Gastroesophageal sphincter (tissue), 4 donors: ENCODE results near the gene FRMD3. TPM values are rescaled to one million over a fixed set of nuclear protein-coding genes. Genes with fewer than 3 reads are reported as not detected.
"Not testable (repeated sequence)": the region's sequence is repeated elsewhere in the genome, so short reads cannot be mapped to it uniquely, and the experiment has no call there.

Source experiments
- ATAC-seq: fragments of 150-250 bp; one replicate; pipeline ENCODE4 v1.9.1; 2016; ENCODE audit warnings: mild to moderate bottlenecking, moderate library complexity
- H3K27ac ChIP-seq, 4 donors: fragments of 200-600 bp; sonication (generic) in 3 of 4; 1 replicate in 3 of 4; 2 replicates in 1 of 4; pipeline ENCODE4 v1.5.1; 2016 to 2019
- H3K27me3 ChIP-seq: fragments of 200-600 bp; sonication (generic); one replicate; pipeline ENCODE4 v1.5.1; 2019
- H3K36me3 ChIP-seq, 2 donors: fragments of 200-600 bp; sonication (generic); one replicate each; pipeline ENCODE4 v1.5.1; 2019; ENCODE audit warnings: control low read depth in 1 of 2
- H3K4me1 ChIP-seq, 3 donors: fragments of 200-600 bp; sonication (generic); 1 replicate in 2 of 3; 2 replicates in 1 of 3; pipeline ENCODE4 v1.5.1; 2016 to 2019; ENCODE audit warnings: control low read depth in 2 of 3
- H3K4me3 ChIP-seq, 2 donors: fragments of 200-600 bp; sonication (generic); one replicate each; pipeline ENCODE4 v1.5.1; 2019; ENCODE audit warnings: mild to moderate bottlenecking in 1 of 2, moderate library complexity in 1 of 2
- H3K9me3 ChIP-seq, 3 donors: fragments of 200-600 bp; sonication (generic); one replicate each; pipeline ENCODE4 v1.5.1; 2017 to 2019; ENCODE audit warnings: control low read depth in 2 of 3
- CTCF ChIP-seq, 4 experiments: fragments of 200-600 bp in 2 of 4; fragments of 450-650 bp in 2 of 4; sonication (generic) in 1 of 4; IDR thresholded peaks; one replicate each; pipeline ENCODE4 v1.5.1; 2017 to 2019; ENCODE audit warnings: antibody characterized with exemption in 4 of 4, mild to moderate bottlenecking in 2 of 4, moderate library complexity in 2 of 4
- EP300 ChIP-seq: sonication (generic); formaldehyde crosslinking; IDR thresholded peaks from one replicate; pipeline ENCODE4 v1.6.1; 2017; ENCODE audit warnings: antibody characterized with exemption, mild to moderate bottlenecking
- POLR2A ChIP-seq, 2 donors: fragments of 450-650 bp; IDR thresholded peaks; one replicate each; pipeline ENCODE4 v1.6.1; 2017; ENCODE audit warnings: antibody characterized with exemption in 2 of 2, mild to moderate bottlenecking in 2 of 2, moderate library complexity in 1 of 2
- POLR2AphosphoS5 ChIP-seq: sonication (generic); formaldehyde crosslinking; IDR thresholded peaks from one replicate; pipeline ENCODE4 v1.6.1; 2017; ENCODE audit warnings: antibody characterized with exemption
- WGBS, 2 donors: methylation state at CpG; one replicate each; pipeline ENCODE4 v1.1.5; 2018; ENCODE audit warnings: low coverage in 1 of 2; 5-methylcytosine and 5-hydroxymethylcytosine counted together
- total RNA-seq, 4 donors: library from RNA; depleted of rRNA; stranded (reverse); fragments of >200 nt; gene quantifications; one replicate each; pipeline ENCODE4 v1.1.0, GENCODE V29; 2016

FRMD3 gene
- total RNA-seq, 4 donors from 2014 or later = 6.8 to 15.1 (median 11.3) TPM

DNA sequence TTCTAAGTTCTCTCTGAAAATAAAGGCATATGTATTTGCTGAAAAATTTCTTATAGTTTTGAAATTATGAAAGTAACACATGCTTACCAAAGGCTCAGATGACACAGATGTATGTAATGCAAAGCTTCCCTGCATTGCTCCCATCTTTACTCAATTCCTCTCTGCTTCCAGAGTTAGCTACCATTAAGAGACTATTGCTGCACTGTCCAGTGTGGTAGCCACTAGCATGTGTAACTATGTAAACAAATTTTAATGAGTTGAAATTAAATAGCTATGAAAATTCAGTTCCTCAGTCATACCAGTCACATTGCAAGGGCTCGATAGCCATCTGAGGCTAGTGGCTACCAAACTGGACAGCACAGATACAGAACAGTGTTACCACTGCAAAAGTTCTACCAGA lies 17.9 kb downstream of the FRMD3 start:
- H3K4me3 ChIP-seq = no peak overlapping the region
- no peak for TF ChIP-seq POLR2AphosphoS5
- TF ChIP-seq POLR2A (IDR thresholded peaks at IDR 0.05) = no peak
- TF ChIP-seq CTCF (IDR thresholded peaks at IDR 0.05) = no peak
- TF ChIP-seq EP300 = no peak
- WGBS, 2 donors = 86 to 100% methylated on average over 1 of the region's 1 CpG
- H3K9me3 ChIP-seq = no peaks in the 10 kb centered on the region
- no peak overlapping the region for H3K27ac ChIP-seq
- no peak for ATAC-seq
- H3K4me1 ChIP-seq = no peaks in the 10 kb centered on the region
- no peaks in the 10 kb centered on the region for H3K36me3 ChIP-seq
- H3K27me3 ChIP-seq = no peaks in the 10 kb centered on the region

DNA sequence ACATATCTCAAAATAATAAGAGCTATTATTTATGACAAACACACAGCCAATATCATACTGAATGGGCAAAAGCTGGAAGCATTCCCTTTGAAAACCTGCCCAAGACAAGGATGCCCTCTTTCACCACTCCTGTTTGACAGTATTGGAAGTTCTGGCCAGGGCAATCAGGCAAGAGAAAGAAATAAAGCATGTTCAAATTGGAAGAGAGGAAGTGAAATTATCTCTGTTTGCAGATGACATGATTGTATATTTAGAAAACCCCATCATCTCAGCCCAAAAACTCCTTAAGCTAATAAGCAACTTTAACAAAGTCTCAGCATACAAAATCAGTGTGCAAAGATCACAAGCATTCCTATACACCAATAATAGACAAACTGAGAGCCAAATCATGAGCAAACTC lies 20.2 kb downstream of the FRMD3 start:
- H3K4me1 ChIP-seq, H3K36me3 ChIP-seq, ATAC-seq, H3K27ac ChIP-seq, H3K9me3 ChIP-seq, H3K27me3 ChIP-seq, H3K4me3 ChIP-seq: not testable (repeated sequence)

DNA sequence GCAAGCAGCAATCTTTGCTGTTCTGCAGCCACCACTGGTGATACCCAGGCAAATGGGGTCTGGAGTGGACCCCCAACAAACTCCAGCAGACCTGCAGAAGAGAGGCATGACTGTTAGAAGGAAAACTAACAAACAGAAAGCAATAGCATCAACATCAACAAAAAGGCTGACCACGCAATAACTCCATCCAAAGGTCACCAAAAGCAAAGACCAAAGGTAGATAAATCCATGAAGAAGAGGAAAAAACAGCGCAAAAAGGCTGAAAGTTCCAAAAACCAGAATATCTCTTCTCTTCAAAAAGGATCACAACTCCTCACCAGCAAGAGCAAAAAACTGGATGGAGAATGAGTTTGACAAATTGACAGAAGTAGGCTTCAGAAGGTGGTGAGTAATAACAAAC lies 23.4 kb downstream of the FRMD3 start:
- no peak for ATAC-seq
- TF ChIP-seq POLR2A (IDR thresholded peaks at IDR 0.05) (no peak), EP300 (no peak)
- H3K27ac ChIP-seq = no peak overlapping the region
- no peaks in the 10 kb centered on the region for H3K4me1 ChIP-seq
- H3K36me3 ChIP-seq = no peaks in the 10 kb centered on the region
- 95 to 96% methylated on average over 2 of the region's 2 CpGs for WGBS, 2 donors
- H3K9me3 ChIP-seq = no peaks in the 10 kb centered on the region
- H3K4me3 ChIP-seq = no peak overlapping the region
- H3K27me3 ChIP-seq = no peaks in the 10 kb centered on the region

DNA sequence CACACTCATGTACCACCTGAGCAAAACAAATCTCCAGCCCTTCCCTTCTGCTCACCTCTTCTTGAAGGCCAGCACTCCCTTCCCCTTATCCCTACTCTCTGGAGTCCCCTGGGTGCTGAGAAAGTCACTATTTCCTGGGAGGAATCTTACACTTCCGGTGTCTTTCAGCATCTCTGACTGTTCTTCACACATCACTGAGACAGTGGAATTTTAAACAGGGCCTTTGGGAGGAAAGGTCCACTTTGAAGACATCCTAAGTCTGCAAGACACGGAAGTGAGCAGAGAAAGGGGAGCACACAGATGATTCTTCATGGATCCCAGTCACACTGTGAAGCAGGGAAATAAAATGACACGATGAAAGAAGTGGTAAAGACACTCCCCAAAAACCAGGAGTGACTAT lies 25.6 kb downstream of the FRMD3 start:
- H3K4me3 ChIP-seq = no peak overlapping the region

DNA sequence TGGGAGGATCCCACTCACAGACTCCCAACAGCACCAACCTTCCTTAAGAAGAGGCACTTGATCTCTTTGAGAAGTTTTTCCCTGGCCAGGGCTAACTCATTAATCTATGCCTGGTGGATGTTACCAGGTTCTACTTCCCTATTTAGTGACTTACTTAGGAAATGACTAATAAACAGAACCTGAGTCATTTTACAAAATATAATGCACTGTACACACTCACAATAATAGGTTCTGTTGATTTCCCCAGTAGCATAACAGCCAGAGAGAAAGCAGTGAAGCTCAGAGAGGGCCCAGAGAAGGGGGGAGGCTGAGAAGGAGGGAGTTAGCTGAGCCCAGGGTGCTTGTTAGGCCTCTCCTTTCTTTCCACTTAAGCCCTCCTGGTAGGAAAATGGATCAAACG lies 27.1 kb downstream of the FRMD3 start:
- H3K4me3 ChIP-seq = no peak overlapping the region
- ATAC-seq = peak; percentile 34
- no peak overlapping the region for H3K27ac ChIP-seq
- no peaks in the 10 kb centered on the region for H3K36me3 ChIP-seq
- 60 to 63% methylated on average over 1 of the region's 1 CpG for WGBS, 2 donors
- no peak for TF ChIP-seq POLR2AphosphoS5
- no peak for TF ChIP-seq POLR2A (IDR thresholded peaks at IDR 0.05)
- TF ChIP-seq EP300 = no peak
- TF ChIP-seq CTCF (IDR thresholded peaks at IDR 0.05) = no peak
- H3K9me3 ChIP-seq = no peaks in the 10 kb centered on the region
- no peaks in the 10 kb centered on the region for H3K4me1 ChIP-seq
- H3K27me3 ChIP-seq = no peaks in the 10 kb centered on the region

More for the DNA sequence above, 25.6 kb downstream of the FRMD3 start:
- no peaks in the 10 kb centered on the region for H3K9me3 ChIP-seq
- no peak overlapping the region for H3K27ac ChIP-seq
- 70 to 88% methylated on average over 1 to 3 of the region's 3 CpGs for WGBS, 2 donors
- no peaks in the 10 kb centered on the region for H3K36me3 ChIP-seq
- no peaks in the 10 kb centered on the region for H3K4me1 ChIP-seq
- TF ChIP-seq EP300 = no peak
- TF ChIP-seq POLR2AphosphoS5 = no peak
- TF ChIP-seq CTCF (IDR thresholded peaks at IDR 0.05) = no peak
- TF ChIP-seq POLR2A (IDR thresholded peaks at IDR 0.05) = no peak
- H3K27me3 ChIP-seq = no peaks in the 10 kb centered on the region
- ATAC-seq = no peak

DNA sequence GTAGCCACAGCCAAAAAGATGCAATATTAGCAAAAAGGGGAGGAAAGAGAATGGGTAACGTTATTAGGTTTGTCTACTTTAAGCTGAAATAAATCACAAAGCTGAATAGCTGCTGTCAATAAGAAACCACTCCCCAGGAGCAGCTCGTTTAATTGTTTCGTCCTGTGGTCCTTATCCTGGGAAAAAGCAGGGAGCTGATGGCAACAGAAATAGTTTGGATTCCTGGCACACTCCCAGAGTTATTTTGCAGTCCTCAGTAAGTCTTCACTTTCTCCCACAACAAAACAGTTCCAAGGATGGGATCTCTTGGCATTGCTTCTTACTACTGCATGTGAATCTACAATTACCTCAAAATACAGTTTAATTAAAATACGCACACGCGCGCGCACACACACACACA lies 28.8 kb downstream of the FRMD3 start:
- Histone ChIP-seq H3K4me3 (no peak overlapping the region), H3K36me3 (no peaks in the 10 kb centered on the region), H3K27ac (no peak overlapping the region), H3K9me3 (no peaks in the 10 kb centered on the region), H3K27me3 (no peaks in the 10 kb centered on the region), H3K4me1 (no peaks in the 10 kb centered on the region)
- TF ChIP-seq POLR2AphosphoS5 (no peak), EP300 (no peak)
- ATAC-seq = no peak
- WGBS, 2 donors = 33 to 57% methylated on average over 4 to 8 of the region's 8 CpGs

- H3K36me3 ChIP-seq = no peaks in the 10 kb centered on the region
- TF ChIP-seq POLR2A (IDR thresholded peaks at IDR 0.05) (no peak), POLR2AphosphoS5 (no peak)
- H3K4me1 ChIP-seq = no peaks in the 10 kb centered on the region
- no peak overlapping the region for H3K27ac ChIP-seq
- no peak for ATAC-seq
- H3K4me3 ChIP-seq = no peak overlapping the region
- no peaks in the 10 kb centered on the region for H3K27me3 ChIP-seq
- WGBS, 2 donors = 83 to 84% methylated on average over 3 to 4 of the region's 4 CpGs
- no peaks in the 10 kb centered on the region for H3K9me3 ChIP-seq
Observed at GRCh38 chr9:83508067-83508466, 30.1 kb downstream of the FRMD3 start.
